GM18499 (cell line): ENCODE measurements around the gene SHKBP1.

Source experiments
- ATAC-seq: cut with Tn5 transposase; IDR thresholded peaks from one replicate; pipeline ENCODE4 v1.9.1; 2021; ENCODE audit warnings: moderate number of reproducible peaks; ENCODE audit not compliant: insufficient read depth, unreplicated experiment

The SHKBP1 gene

DNA sequence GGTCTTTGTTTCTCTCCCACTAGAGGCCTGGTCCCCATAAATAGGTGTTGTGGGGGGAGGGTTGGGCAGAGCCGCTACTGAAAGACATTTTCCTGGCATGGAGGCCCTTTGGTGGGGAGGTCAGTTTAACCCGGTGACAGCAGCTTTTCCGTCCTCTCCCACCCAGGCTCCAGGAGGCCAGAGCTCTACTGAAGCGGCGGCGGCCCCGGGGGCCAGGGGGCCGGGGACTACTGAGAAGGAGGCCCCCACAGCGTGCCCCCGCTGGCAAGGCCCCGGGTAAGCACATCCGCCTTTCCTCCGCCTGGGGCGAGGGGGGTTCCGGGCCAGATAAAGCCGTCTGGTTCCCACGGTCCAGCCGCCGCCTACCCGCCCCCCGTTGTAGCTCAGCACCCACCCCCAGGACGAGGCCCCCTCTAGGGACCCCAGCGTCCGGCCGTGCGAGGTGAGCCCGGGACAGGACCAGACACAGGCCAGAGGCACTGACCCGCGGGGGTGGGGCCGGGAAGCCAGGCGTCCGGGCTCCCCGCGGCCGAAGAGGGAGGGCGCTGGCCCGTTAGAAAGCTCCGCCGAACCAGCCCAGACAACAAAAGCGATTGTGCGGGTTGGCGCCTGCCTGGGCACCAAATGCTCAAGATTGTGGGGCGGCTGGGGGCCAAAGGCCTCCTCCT, 23.4 kb downstream of the SHKBP1 start:
- no peak for ATAC-seq

DNA sequence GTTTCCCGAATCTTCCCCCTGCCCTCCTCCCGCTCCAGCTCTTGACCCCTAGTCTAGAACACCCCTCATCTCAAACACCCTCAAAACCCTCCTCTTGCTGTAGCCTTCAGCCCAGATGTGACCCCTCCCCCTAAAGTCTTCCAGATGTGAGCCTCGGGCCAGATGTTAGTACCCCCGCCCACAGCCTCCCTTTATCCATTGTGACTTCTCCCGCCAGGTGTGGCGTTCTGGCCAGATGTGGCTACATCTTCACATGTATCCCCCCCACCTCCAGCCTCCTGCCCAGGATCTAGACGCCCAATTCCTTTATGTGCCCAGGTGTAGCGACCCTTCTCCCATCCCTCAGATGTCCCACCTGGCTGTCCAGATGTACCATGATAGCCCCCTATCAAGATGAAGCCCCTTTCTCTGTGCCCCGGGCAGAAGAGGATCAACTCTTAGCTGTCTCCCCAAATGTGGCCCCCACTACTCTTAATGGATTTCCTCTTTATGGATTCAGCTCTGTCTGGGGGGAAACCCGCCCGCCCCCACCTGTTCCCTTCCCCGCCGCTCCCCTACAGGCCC, 24.0 kb downstream of the SHKBP1 start:
- ATAC-seq = no peak

DNA sequence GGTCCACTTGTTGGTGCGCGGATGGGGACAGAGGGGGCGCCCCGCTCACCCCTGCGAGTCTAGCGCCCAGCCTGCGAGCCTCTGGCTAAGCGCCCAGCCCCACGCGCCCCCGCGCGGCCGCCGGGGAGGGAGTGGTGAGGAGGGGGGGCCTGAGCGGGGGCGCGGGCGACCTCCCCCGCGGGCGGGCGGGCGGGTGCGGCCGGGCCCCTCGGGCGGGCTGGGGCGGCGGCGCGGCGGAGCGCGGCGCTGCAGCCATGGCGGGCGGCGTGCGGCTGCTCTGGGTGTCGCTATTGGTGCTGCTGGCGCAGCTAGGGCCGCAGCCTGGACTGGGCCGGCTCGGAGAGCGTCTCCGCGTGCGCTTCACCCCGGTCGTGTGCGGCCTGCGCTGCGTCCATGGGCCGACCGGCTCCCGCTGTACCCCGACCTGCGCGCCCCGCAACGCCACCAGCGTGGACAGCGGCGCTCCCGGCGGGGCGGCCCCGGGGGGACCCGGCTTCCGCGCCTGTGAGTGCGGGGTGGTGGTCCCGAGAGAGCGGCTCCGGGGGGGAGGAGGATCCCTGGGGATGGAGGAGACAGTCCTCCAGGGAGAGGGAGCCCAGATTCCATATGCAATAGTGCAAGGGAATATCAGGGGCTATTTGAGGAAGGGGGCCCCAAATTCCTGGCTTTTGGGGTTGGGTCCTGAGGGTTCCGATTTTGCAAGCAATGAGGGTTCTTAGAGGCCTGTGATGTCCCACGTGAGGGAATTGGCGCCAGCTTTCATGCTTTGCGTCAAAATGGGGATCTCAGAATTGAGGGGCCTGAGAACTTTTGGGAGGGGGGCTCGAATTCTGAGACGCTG, 24.7 kb downstream of the SHKBP1 start, which contains the start of gene LTBP4:
Gene LTBP4 (plus strand): TSS at position 236 of the 841 bp plus-strand sequence. CDS start 19 bp downstream, at position 255.
- no peak for ATAC-seq

DNA sequence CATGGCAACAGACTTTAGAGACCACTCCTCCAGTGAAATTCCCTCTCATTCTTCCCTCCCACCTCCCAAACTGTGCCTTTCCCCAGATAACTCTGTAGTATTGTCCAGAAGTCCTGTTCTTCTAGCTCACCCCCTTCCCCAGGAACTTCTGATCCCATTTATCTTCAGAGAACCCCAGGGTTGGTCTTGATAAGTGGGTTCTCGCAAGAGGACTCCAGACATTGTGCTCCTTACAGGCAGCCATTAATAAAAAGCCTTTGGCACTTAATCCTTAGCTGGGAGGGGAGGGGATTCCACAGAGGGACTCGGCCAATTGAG, 26.4 kb downstream of the SHKBP1 start:
- no peak for ATAC-seq

DNA sequence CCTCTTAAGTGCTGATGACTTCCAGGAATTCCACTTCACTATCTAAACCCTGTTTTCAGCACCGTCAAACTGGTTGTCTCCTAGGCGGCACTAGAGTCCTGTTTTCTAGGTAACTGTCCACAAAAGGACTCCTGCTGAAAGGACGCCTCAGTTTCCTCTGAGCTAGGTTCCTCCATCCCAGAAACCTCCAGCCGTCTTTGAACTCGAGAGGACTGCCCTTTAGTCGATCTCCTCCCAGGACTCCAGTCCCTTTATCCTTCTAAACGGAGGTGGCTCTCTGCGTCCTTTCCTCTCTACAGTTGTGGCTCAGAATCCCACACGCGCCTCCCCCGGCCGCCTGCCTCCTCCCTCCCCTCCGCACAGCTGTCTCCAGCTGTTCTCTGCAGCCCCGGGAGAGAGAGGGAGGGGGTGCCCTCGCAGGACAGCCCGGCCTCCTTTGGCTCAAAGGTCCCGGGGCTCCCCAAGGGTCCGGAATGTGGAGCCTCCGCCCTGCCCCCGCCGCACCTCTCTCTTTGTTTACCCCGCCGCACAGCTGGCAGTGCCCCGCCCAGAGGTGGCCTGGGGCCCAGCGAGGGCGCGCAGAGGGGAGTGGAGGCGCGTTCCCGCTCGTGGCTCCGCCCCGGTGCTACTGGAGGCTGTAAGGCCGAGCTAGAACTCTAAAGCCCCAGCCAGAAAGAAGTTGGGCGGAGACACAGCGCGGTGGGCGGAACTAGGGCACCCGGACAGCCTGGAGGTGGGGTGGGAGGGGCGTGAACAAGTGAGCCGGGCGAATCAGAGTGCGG, 26.9 kb downstream of the SHKBP1 start:
- ATAC-seq = no peak

DNA sequence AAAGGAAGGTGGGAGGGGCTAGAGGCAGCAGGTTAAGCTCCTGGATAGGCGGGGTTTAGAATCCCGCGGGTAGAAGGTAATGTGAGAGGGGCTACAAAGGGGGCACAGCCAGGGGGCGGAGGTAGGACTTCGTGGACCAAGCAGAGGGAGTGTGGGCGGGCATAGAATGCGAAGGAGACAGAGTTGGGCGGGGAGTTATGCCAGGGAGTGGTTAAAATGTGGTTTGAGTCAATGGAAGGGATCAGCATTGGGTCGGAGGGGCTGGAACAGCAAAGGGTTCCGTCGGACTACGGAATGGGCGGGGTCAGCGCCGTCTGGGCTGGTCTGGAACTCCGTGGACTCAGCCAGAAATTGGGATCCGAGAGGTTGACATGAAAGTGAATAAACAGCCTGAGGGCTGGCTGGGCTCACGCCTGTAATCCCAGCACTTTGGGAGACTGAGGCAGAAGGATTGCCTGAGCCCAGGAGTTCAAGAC, 27.5 kb downstream of the SHKBP1 start:
- no peak for ATAC-seq

DNA sequence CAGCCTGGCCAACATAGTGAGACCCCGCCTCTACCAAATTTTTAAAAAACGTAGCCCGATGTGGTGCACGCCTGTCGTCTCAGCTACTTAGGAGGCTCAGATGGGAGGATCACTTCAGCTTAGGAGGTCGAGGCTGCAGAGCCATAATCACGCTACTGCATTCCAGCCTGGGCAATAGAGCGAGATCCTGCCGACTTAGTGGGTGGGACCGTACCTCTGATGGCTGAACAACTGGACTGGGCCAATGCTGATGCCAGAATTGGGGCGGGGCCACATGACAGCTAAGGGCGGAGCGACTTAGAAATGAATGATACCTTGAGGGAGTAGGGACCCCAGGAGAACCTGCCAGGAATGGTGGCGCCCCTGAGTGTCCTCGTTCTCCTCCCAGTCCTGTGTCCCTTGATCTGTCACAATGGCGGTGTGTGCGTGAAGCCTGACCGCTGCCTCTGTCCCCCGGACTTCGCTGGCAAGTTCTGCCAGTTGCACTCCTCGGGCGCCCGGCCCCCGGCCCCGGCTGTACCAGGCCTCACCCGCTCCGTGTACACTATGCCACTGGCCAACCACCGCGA, 28.1 kb downstream of the SHKBP1 start:
- ATAC-seq = no peak

DNA sequence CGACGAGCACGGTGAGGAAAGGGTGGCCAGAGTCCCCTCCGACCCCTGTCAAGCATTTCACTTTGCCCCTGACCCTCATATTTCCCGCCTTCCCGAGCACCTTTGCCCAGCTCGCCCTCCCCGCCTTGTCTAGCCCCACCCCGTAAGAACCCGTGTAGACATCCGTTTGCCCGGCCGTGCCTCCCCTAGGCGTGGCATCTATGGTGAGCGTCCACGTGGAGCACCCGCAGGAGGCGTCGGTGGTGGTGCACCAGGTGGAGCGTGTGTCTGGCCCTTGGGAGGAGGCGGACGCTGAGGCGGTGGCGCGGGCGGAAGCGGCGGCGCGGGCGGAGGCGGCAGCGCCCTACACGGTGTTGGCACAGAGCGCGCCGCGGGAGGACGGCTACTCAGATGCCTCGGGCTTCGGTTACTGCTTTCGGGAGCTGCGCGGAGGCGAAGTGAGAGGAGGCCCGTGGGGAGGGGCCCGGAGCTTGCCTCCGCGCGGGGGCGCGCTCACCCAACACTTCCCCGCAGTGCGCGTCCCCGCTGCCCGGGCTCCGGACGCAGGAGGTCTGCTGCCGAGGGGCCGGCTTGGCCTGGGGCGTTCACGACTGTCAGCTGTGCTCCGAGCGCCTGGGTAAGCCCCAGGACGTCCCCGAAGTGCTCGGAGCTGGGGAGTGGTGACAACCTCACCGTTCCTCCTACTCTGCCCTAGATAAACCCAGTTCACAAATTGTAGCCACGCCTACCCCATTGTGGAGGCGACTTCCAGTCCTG, 28.7 kb downstream of the SHKBP1 start:
- no peak for ATAC-seq

DNA sequence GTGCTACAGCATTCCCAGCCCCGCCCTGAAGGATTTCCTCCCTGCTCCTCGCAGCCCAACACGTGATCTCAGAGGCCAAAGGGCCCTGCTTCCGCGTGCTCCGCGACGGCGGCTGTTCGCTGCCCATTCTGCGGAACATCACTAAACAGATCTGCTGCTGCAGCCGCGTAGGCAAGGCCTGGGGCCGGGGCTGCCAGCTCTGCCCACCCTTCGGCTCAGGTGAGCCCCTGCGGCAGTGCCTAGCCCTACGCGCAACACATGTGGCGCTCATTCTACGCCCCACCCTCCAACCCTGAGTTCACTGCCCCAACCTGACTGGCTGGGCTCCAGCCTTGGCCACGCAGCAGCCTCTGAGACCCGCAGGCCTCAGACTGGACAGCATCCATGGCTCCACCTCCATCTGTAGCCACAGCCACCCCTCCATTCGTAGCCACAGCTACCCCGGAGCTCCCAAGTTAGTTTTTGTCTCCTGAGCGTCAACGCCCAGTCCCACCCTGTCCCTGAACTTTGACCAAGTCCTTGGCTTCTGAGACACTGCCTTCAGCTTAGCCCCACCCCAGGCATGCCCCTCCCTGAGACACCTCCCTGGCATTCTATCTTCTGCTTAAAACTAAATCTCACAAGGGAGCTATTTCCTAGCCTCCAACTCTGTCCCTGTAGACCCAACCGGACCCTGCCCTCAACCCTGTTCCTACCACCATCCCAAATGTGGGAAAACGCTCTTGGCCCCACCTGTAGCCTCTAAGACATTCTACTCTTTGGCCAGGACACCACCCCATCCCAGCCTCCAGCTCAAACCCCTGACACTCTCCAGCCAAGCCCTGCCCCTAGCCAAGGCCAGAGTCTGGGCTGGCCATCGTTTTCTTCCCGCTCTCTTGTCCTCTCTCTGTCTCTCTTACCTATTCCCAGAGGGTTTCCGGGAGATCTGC, 30.9 kb downstream of the SHKBP1 start:
- no peak for ATAC-seq

DNA sequence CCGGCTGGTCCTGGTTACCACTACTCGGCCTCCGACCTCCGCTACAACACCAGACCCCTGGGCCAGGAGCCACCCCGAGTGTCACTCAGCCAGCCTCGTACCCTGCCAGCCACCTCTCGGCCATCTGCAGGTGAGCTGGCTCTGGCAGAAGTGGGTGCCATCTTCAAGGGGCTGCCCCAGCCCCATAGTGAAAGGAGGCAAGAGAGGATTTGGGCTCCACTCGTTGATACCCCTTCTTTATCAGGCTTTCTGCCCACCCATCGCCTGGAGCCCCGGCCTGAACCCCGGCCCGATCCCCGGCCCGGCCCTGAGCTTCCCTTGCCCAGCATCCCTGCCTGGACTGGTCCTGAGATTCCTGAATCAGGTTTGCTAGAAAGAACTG, 31.6 kb downstream of the SHKBP1 start:
- ATAC-seq = no peak

DNA sequence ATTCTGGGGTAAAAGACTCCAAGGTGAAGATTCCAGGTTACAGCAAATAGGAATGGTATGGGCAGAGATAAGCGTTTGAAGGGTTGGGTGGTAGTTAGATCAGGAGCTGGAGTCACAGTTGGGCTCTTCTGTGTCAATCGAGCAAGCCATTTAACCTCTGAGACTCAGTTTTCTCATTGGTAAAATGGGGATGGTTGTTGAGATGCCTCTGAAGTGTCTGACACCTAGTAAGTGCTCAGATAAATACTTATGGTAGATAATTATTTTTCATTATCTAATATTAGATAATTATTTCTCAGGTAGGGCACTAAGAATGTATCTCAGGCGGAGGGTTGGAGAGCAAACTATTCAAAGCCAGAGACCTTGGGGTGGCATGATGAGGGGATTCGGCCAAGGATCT, 32.3 kb downstream of the SHKBP1 start:
- ATAC-seq = no peak

DNA sequence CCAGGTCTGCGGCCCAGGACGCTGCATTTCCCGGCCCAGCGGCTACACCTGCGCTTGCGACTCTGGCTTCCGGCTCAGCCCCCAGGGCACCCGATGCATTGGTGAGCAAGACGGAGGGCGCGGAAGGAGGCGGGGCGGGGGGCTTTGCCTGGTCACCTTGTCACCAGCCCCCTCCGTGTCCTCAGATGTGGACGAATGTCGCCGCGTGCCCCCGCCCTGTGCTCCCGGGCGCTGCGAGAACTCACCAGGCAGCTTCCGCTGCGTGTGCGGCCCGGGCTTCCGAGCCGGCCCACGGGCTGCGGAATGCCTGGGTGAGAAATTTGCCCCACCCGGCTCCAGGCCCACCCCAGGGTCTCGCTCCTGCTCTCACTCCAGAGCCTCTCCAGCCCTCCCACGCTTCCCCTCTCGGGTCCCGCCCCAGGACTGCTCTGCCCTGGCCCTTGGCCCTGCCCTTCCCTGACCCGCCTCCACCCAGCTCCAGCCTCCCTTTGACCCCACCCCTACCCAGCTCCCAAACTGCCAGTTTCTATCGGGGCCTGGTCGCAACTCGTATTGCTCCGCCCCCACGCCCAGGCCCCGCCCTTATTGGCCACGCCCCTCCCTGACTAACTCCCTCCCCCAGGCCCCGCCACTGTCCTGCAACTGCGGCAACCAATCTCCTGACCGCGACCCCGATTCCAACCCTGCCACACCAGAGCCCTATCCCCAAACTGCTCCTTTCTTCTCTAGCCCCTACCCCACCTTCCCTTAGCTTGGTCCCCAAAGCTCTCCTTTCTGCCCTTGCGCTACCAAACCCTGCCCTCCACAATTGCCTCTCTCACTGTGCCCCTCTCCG, 33.1 kb downstream of the SHKBP1 start:
- ATAC-seq = no peak

DNA sequence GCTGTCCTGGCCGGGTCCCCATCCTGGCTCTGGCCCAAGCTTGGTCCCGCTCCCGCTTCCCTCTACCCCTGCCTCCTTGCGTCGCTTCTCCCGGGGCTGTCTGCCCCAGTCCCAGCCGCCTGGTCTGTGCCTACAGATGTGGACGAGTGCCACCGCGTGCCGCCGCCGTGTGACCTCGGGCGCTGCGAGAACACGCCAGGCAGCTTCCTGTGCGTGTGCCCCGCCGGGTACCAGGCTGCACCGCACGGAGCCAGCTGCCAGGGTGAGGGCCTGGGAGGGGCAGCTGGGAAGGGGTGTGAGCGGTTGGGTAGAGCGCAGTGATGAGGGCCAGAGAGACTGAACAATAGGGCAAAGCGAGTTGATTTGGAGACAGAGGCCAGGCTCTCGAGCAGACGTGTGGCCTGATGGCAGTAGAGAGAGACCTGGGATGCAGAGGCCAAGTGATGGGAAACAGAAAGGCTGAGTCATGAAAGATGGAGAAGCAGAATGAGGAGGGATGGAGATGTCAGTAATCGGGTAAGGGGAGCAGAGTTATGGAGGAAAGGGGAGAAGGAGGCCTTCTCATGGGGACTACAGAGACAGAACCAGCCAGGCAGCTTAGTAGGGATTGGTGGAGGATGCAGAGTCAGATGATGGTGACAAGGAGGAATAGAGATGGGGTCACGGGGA, 33.9 kb downstream of the SHKBP1 start:
- ATAC-seq = no peak

DNA sequence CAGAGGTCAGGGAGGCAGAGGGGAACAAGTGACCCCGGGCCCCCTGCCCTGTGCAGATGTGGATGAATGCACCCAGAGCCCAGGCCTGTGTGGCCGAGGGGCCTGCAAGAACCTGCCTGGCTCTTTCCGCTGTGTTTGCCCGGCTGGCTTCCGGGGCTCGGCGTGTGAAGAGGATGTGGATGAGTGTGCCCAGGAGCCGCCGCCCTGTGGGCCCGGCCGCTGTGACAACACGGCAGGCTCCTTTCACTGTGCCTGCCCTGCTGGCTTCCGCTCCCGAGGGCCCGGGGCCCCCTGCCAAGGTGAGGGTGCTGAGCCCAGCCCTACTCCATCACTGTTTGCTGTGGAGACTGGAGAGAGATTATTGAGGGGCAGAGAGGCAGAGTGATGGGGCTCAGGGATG, 34.4 kb downstream of the SHKBP1 start:
- ATAC-seq = no peak

DNA sequence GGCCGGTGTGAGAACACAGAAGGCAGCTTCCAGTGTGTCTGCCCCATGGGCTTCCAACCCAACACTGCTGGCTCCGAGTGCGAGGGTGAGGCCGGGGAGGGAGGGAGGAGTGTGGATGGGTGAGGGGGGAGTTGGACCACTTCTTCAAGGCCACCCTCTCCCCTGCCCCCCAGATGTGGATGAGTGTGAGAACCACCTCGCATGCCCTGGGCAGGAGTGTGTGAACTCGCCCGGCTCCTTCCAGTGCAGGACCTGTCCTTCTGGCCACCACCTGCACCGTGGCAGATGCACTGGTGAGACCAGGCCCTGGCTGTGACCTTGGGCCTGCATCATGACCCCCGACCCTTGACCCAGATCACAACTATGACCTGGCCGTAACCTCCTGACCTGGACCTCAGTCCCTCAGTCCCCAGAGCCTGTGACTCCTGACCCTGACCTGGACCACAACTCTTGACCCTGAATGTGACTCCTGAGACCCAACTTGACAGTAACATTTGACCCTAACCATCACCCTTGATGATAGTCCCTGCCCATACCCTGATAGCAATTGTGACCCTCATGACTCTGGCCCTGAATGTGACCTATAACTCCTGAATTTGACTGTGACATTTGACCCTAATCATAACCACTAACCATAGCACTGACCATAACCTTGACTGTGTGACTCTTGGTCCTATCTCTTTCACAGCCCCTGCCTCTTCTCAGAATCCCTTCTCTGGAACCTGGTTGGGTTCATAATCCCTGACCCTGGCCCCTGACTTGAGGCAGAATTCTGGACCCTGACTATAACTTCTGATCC, 35.4 kb downstream of the SHKBP1 start:
- no peak for ATAC-seq

DNA sequence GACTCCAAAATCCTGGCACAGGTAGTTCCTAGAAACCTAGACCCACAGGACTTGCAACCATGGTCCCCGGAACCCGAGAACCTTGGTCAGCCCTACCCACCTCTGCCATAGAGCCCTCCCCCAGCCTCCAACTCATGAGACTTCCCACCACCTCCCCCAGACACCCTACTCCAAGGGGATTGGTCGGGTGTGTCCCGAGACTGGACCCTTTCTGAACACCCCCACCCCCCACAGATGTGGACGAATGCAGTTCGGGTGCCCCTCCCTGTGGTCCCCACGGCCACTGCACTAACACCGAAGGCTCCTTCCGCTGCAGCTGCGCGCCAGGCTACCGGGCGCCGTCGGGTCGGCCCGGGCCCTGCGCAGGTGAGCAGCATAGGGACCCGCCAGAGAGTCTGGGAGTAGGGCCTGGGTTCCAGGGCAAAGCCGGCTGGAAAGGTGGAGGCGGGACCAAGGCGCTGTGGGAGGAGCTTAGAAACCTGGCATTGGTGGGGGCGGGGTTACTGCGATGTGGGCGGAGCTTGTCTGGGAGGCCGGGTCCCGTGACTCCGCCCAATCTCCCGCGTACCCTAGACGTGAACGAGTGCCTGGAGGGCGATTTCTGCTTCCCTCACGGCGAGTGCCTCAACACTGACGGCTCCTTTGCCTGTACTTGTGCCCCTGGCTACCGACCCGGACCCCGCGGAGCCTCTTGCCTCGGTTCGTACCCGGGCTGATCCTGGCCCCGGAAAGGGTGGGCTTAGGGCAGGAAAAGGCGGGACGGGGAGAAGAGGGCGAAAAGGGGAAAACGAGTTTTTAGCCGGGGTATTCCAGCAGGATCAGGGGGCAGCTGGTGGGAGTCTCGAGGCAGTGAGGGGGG, 36.4 kb downstream of the SHKBP1 start:
- no peak for ATAC-seq
